GM18909 (cell line): Measurements from ENCODE around the gene DNAJC16.

ENCODE experiments used
- ATAC-seq: cut with Tn5 transposase; IDR thresholded peaks from one replicate; pipeline ENCODE4 v1.9.1; 2021; ENCODE audit warnings: mild to moderate bottlenecking; ENCODE audit not compliant: unreplicated experiment, poor library complexity

The DNAJC16 gene

DNA sequence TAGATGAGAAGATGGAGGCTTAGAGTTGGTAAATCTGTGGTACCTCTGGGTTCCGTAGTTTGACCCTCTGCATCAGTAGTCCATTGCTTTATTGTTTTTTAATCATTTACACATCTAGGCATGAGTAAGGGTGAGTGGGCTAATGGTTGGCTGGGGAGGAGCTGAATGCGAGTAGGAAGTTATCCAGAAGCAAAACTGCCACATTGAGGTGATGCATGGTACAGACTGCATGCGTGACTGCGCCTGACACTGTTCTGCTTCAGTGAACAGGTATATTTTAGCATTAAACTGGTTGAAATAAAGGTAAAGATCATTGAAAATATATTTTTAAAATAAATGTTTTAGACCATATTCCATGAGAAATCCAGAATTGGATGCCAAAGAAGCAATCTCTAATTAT is 4.4 kb downstream of the DNAJC16 start:
- no peak for ATAC-seq

- ATAC-seq, result no peak
These were observed 5.0 kb downstream of the DNAJC16 start for GRCh38 chr1:15531682-15532081.

GRCh38 chr1:15538771-15539170 is 12.1 kb downstream of the DNAJC16 start:
- no peak for ATAC-seq

DNA sequence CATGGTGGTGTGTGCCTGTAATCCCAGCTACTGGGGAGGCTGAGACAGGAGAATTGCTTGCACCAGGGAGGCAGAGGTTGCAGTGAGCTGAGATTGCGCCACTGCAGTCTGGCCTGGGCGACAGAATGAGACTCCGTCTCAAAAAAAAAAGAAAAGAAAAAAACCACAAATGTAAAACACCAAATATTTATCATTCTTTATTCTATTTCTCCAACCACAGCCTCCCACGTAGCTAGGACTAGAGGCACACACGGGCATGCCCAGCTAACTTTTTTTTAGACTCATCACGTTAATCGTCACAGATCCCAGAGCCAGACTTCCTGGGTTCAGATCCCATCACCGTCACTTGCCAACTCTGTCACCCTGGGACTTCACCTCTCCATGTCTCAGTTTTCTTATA is 13.5 kb downstream of the DNAJC16 start:
- no peak for ATAC-seq

GRCh38 chr1:15541231-15541792 is 14.7 kb downstream of the DNAJC16 start:
- ATAC-seq, result no peak

DNA sequence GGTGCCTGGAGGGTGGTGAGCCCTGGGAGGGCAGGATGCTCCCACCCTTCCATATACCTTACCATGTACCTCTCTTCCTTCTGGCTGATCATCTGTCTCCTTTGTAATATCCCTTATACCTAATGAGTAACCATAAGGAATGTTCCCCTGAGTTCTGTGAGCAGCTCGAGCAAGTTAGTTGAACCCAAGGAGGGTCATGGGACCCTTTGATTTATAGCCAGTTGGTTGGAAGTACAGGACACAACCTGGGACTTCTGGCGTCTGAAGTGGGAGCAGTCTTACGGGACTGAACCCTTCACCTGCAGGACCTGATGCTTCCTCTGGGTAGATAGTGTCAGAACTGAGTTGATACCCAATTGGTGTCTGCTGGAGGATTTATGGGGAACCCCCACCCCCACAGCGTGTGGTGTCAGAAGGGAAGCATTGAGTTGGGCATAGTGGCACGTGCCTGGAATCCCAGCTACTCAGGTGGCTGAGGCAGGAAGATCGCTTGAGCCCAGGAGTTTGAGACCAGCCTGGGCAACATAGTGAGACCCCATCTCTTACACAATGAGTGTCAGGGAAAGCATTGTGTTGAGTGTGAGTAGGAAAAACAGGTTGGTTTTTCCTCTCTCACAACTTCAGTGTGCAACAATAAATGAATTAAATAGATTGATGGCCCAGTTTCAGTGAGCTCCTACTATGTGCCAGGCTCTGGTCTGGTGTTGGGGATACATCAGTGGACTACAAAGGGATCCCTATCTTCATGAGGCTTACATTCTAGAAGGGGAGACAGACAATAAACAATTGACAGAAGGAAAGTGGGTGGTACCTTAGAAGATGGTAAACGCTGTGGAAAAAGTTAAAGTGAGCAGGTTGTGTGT is 16.0 kb downstream of the DNAJC16 start:
- ATAC-seq, result no peak

- no peak for ATAC-seq
These were observed 16.6 kb downstream of the DNAJC16 start for GRCh38 chr1:15543251-15543588.

GRCh38 chr1:15543589-15544568 is 17.2 kb downstream of the DNAJC16 start:
- no peak for ATAC-seq

DNA sequence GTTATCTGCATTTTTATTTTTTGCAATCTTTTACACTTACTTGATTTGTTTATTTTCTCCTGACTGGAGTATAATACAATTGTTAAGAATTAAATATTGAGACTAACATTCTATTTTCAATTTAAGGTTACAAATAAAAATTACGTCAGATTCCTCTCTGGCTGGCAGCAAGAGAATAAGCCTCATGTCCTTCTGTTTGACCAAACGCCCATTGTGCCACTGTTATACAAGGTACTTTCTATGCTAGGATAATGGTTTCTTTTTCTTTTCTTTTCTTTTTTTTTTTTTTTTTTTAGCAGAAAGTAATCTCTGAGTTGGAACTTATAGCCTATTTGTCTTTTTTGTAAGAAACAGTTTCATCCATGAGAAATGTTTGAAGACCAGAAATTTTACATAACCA is 20.0 kb downstream of the DNAJC16 start:
- no peak for ATAC-seq

DNA sequence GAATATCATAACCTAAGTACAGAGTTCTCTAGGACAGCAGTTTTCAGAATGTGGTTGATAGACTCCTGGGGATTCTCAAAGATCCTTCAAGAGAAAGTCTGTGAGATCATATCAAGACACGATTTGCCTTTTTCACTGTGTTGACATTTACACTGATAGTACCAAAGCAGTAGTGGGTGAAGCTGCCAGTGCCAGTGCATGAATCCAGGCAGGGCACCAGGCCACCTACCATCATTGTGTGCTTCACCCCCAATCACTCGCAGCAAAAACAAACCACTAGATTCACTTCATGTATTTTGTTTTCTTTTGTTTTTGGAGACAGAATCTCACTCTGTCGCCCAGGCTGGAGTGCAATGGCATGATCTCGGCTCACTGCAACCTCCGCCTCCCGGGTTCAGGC is 23.9 kb downstream of the DNAJC16 start:
- no peak for ATAC-seq

DNA sequence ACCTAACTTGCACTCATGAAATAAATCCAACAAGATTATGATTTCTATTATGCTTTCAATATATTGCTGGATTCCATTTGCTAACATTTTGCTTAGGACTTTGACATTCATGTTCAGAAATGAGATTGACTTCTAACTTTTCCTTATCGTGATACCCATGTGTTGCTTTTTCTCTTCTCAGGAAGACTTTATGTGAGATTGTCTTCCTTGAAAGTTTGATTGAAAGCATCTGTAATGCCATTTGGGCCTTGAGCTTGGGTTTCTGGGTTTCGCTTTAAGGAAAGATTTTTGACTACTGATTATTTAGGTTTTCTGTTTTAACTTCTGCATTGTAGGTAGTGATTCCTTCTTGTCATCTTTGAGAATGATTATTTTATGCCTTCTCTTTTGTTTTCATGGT is 30.4 kb downstream of the DNAJC16 start:
- no peak for ATAC-seq

GRCh38 chr1:15557594-15557993 is 30.9 kb downstream of the DNAJC16 start:
- ATAC-seq, result no peak

GRCh38 chr1:15558516-15558915 is 31.9 kb downstream of the DNAJC16 start:
- no peak for ATAC-seq

GRCh38 chr1:15559189-15559810 is 32.7 kb downstream of the DNAJC16 start:
- ATAC-seq, result no peak

DNA sequence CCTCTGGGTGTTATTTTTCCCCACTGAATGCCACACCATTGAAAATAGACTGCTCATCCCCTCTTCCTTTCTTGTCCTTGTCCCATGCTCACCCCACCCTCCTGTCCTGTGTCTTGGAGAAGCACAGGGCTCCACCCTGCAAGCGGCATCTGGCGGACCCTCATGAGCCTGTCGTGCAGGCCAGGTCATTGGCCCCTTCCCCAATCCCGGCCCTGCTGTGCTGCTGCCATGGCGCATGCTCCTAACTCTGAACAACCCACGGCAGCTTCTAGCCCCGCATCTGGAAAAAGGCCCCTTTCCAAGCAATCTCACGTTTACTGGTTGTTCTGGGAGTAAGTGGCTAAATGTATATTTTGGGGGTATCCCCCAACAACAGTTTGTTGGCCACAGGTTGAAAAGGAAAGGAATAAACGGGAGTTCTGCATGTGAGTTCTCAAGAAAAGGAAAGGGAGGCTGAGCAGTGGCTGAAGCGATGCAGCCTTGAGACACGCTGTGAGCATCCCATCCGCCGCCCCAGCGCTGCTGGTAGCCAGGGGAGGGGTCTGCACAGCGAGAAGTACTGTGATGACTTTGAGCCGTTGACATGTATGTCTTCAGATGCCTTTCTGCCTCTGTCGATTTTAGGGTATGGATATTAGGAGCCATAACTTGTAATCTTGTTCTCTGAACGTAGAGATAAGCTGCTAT is 41.9 kb downstream of the DNAJC16 start:
- ATAC-seq, result no peak

DNA sequence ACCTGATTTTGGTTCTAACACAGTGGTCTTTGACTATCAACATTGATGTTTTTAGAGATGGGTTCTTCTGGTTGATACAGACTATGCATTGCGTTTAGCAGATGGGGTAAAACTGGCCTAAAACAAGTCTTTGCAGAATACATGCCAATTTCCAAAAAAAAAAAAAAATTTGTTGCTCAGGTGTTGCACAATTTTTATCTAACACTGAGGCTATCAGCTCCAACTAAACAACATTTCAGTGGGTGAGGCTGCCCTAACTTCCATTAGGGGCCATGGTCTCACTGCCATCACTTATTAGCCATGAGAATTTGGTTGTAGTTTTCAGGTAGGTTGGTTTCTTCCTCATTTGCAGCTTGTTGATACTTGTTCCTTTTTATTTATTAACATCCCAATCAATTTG is 44.2 kb downstream of the DNAJC16 start:
- ATAC-seq, result no peak

DNA sequence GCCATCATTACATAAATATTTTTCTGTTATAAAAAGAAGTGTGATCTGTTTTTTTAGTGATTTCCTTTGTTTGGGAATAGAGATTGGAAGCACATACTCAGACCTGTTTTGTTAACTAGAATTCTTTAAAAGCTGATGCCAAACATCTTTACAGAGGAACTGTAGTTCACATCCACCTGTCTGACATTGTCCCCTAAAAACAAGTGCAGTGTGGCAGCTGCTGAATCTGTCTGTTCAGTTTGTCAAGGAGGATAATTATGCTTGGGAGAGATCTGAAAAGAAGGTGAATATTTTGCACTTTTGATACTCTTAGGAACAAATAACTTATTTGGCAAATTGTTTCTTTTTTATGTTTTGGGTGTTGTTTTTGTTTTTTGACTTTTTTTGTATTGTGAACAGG is 44.6 kb downstream of the DNAJC16 start:
- ATAC-seq, result no peak

GRCh38 chr1:15573477-15573876 is 46.8 kb downstream of the DNAJC16 start:
- no peak for ATAC-seq

GRCh38 chr1:15574741-15575140 is 48.1 kb downstream of the DNAJC16 start:
- no peak for ATAC-seq

- ATAC-seq, result no peak
These were observed 49.0 kb downstream of the DNAJC16 start for GRCh38 chr1:15575549-15576150.
